ENCODE results near the gene PARD3B.

The PARD3B gene

DNA sequence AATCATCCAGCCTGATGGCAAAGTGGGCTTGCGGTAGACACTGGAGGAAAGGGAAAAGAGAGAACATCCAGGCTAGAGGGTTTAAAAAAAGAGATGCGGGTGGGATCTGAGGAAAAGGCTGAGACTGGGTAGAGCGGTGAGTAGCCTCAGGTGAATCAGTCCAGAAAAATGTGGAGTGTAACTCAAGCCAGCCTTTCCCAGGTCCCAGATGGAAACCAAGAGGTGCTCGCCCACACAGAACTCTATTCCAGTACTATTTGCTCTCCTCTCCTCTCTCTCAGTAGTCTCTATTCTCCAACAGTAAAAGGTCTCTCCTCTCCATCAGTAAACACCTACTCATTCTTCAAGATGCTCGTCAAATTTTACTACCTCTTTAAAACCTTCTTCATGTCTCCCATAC is 1098.7 kb downstream of the PARD3B start:
- FAIRE-seq (no peak), DNase-seq (ENCODE audit: insufficient read length) (no peak)
- no peak for TF ChIP-seq POLR2AphosphoS5 (IDR thresholded peaks at IDR 0.05; ENCODE audit: low read depth, low read length)
- no peak for TF ChIP-seq TAF1 (IDR thresholded peaks at IDR 0.05; ENCODE audit: borderline replicate concordance, low read depth, low read length)

- no peak for DNase-seq (ENCODE audit: insufficient read length)
- no peak for TF ChIP-seq POLR2A (IDR thresholded peaks at IDR 0.05; ENCODE audit: low read depth, low read length)
- TF ChIP-seq POLR2AphosphoS5 (IDR thresholded peaks at IDR 0.05; ENCODE audit: low read depth, low read length): no peak
- no peak for TF ChIP-seq TAF1 (IDR thresholded peaks at IDR 0.05; ENCODE audit: borderline replicate concordance, low read depth, low read length)
- FAIRE-seq: peak; percentile 83
Measured at GRCh38 chr2:205646680-205647079, 1101.4 kb downstream of the PARD3B start.

DNA sequence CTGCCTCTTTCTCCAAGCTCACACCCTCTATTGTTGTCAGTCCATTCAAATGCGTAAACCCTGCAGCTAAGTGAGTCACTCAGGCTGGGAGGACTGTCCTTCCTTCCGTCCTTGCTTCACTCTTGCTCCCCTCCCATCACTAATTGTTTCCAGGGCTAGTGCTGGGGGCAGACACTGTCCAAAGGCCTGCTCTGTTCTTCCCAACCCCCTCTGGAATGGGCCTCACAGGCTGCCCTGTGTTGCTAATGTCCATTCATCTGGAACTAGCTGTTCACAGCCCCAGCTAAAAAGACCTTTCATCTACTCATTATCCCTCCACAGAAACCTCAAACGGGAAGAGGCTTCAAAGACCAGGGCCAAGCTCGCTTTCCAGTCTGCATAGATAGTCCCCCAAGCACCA is 1105.2 kb downstream of the PARD3B start:
- FAIRE-seq (no peak), DNase-seq (ENCODE audit: insufficient read length) (no peak)
- TF ChIP-seq POLR2A (IDR thresholded peaks at IDR 0.05; ENCODE audit: low read depth, low read length): no peak
- no peak for TF ChIP-seq TAF1 (IDR thresholded peaks at IDR 0.05; ENCODE audit: borderline replicate concordance, low read depth, low read length)
- no peak for TF ChIP-seq POLR2AphosphoS5 (IDR thresholded peaks at IDR 0.05; ENCODE audit: low read depth, low read length)

GRCh38 chr2:205650931-205651330 is 1105.7 kb downstream of the PARD3B start:
- TF ChIP-seq TAF1 (IDR thresholded peaks at IDR 0.05; ENCODE audit: borderline replicate concordance, low read depth, low read length) (no peak), POLR2AphosphoS5 (IDR thresholded peaks at IDR 0.05; ENCODE audit: low read depth, low read length) (no peak), POLR2A (IDR thresholded peaks at IDR 0.05; ENCODE audit: low read depth, low read length) (no peak)
- no peak for FAIRE-seq

GRCh38 chr2:205651719-205652118 is 1106.4 kb downstream of the PARD3B start:
- FAIRE-seq: no peak
- TF ChIP-seq TAF1 (IDR thresholded peaks at IDR 0.05; ENCODE audit: borderline replicate concordance, low read depth, low read length) (no peak), POLR2A (IDR thresholded peaks at IDR 0.05; ENCODE audit: low read depth, low read length) (no peak), POLR2AphosphoS5 (IDR thresholded peaks at IDR 0.05; ENCODE audit: low read depth, low read length) (no peak)
- no peak for DNase-seq (ENCODE audit: insufficient read length)

More at GRCh38 chr2:205650931-205651330, 1105.7 kb downstream of the PARD3B start:
- no peak for DNase-seq (ENCODE audit: insufficient read length)

GRCh38 chr2:205654878-205655605 is 1109.8 kb downstream of the PARD3B start:
- TF ChIP-seq POLR2A (IDR thresholded peaks at IDR 0.05; ENCODE audit: low read depth, low read length) (no peak), TAF1 (IDR thresholded peaks at IDR 0.05; ENCODE audit: borderline replicate concordance, low read depth, low read length) (no peak), POLR2AphosphoS5 (IDR thresholded peaks at IDR 0.05; ENCODE audit: low read depth, low read length) (no peak)
- no peak for DNase-seq (ENCODE audit: insufficient read length)

DNA sequence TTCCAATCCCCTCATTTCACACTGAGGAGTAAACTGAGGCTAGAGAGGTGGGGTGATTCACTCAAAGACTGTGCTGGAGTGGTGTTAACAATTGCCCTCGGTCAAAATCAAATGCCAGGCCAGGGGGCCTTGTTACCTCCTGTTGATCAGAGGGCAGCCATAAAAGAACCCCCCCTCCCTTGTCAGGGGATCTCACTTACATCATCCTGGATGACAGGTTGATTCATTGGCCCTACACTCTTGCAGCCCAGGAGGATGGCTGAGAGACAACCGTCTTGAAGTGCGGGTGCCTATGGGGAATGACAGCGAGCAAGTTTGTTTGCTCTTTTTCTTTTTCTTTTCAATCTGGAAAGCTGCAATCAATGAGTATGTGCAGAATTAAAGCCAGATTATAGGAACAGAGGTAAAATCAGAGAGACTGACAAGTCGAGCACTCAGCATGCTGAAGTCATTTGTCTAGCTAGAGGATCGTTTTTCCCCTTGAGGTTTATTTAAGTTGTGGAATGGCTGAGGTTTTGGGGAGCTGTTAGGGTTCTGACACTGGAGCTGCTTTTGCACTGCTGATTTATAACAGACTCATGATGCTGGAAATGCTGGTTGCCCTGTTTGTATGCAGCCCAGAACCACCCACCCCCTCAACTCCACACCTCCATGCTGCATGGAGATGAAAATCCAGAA is 1110.6 kb downstream of the PARD3B start:
- no peak for FAIRE-seq
- TF ChIP-seq POLR2AphosphoS5 (IDR thresholded peaks at IDR 0.05; ENCODE audit: low read depth, low read length) (no peak), POLR2A (IDR thresholded peaks at IDR 0.05; ENCODE audit: low read depth, low read length) (no peak), TAF1 (IDR thresholded peaks at IDR 0.05; ENCODE audit: borderline replicate concordance, low read depth, low read length) (no peak)

More at GRCh38 chr2:205654878-205655605, 1109.8 kb downstream of the PARD3B start:
- no peak for FAIRE-seq

DNA sequence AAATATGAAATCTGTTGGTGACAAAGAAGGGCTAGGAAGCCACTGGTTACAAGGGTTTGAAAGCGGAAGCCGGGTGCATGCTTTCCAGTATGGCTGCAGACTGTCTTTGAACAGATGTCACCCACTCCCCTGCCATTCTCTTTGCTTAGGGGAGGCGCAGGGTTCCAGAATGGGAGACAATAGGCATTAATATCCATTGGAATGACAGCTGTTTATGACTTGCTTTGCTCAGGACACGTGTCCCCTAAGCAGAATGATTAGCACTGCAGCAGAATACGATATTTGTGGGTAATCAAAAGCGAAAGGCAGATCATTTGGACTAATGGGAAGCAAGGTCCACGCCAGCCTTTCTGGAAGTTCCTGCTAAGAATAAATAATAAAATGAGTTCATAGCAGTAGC is 1111.2 kb downstream of the PARD3B start:
- FAIRE-seq (no peak), DNase-seq (ENCODE audit: insufficient read length) (no peak)
- no peak for TF ChIP-seq TAF1 (IDR thresholded peaks at IDR 0.05; ENCODE audit: borderline replicate concordance, low read depth, low read length)
- no peak for TF ChIP-seq POLR2AphosphoS5 (IDR thresholded peaks at IDR 0.05; ENCODE audit: low read depth, low read length)
- TF ChIP-seq POLR2A (IDR thresholded peaks at IDR 0.05; ENCODE audit: low read depth, low read length): no peak

More for the DNA sequence above, 1110.6 kb downstream of the PARD3B start:
- DNase-seq (ENCODE audit: insufficient read length): no peak

DNA sequence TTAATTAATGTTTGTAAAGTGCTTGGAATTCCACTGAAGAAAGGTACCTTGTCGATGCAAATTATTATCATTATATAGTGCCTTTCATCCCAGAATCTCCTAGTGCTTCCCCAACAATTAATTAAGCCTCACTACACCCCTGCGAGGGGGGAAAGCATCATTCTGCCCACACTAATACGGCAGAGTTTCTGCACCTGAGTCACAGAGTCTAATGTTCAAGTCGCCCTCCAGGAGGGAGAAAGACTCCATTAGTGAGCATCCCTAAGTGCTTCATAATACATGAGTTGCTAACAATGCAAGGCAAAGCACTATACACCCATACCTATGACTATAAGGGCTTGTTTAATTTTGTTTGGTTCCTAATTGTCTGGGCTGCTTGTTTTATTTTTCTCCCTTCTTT is 1111.7 kb downstream of the PARD3B start:
- DNase-seq (ENCODE audit: insufficient read length) (no peak), FAIRE-seq (no peak)
- TF ChIP-seq POLR2AphosphoS5 (IDR thresholded peaks at IDR 0.05; ENCODE audit: low read depth, low read length) (no peak), POLR2A (IDR thresholded peaks at IDR 0.05; ENCODE audit: low read depth, low read length) (no peak), TAF1 (IDR thresholded peaks at IDR 0.05; ENCODE audit: borderline replicate concordance, low read depth, low read length) (no peak)

- FAIRE-seq: no peak
- no peak for DNase-seq (ENCODE audit: insufficient read length)
- TF ChIP-seq POLR2A (IDR thresholded peaks at IDR 0.05; ENCODE audit: low read depth, low read length) (no peak), TAF1 (IDR thresholded peaks at IDR 0.05; ENCODE audit: borderline replicate concordance, low read depth, low read length) (no peak), POLR2AphosphoS5 (IDR thresholded peaks at IDR 0.05; ENCODE audit: low read depth, low read length) (no peak)
Measured at GRCh38 chr2:205657579-205657978, 1112.3 kb downstream of the PARD3B start.

GRCh38 chr2:205658068-205658467 is 1112.8 kb downstream of the PARD3B start:
- FAIRE-seq: no peak
- DNase-seq (ENCODE audit: insufficient read length): no peak
- TF ChIP-seq POLR2AphosphoS5 (IDR thresholded peaks at IDR 0.05; ENCODE audit: low read depth, low read length) (no peak), TAF1 (IDR thresholded peaks at IDR 0.05; ENCODE audit: borderline replicate concordance, low read depth, low read length) (no peak), POLR2A (IDR thresholded peaks at IDR 0.05; ENCODE audit: low read depth, low read length) (no peak)

DNA sequence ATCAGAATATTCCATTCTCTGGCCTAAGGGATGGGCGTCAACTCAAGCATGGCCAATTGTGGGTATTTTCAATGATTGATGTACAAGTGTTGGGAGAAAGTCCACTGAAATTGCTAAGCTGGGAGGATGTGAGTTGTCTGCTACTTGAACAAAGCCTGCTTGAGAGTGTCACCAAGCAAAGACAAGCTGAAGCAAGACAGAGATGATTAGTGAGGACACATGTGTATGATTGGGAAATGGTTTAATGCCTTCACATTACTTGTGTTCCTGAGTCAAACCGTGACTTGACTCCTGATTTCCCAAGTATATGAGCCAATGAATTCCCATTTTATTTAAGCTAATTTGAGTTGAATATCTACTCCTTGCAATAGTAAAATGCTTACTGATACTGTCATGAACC is 1113.3 kb downstream of the PARD3B start:
- DNase-seq (ENCODE audit: insufficient read length) (no peak), FAIRE-seq (no peak)
- TF ChIP-seq POLR2AphosphoS5 (IDR thresholded peaks at IDR 0.05; ENCODE audit: low read depth, low read length) (no peak), POLR2A (IDR thresholded peaks at IDR 0.05; ENCODE audit: low read depth, low read length) (no peak), TAF1 (IDR thresholded peaks at IDR 0.05; ENCODE audit: borderline replicate concordance, low read depth, low read length) (no peak)

Measured in GM12892 (cell line).